Astrocyte of the hippocampus (primary cell): ENCODE measurements around the gene SCN5A.

Source experiments
- DNase-seq: peaks from one replicate; pipeline ENCODE4 v3.0.0; 2011; ENCODE audit warnings: low read depth, low spot score

The SCN5A gene

DNA sequence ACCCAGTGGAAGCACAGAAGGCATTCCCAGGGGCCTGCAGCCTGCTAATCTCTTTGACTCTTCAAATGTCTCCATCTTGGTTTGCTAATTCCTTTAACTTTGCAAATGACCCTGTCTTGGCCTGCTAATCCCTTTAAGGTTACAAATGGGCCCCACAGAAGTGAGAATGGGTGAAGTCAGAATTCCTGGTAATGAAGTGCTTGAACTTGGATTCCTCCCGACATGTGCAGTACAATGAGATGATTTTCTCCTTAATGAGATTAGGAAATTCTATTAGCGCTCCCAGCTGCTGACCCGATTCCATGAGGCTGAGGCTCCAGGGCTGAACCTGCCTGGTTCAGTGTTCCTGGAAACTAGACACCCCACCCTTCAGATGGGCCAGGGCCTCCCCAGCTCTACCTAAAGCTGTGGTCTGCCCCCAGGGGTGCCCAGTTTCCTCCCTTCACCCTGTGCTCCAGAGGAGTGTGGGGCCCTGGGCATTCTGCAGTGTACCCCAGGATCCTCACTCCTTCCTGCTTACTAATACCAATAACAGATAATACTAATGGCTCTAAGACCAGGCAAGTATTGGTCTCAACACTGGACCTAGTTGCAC is 47.4 kb downstream of the SCN5A start:
- DNase-seq = no peak

DNA sequence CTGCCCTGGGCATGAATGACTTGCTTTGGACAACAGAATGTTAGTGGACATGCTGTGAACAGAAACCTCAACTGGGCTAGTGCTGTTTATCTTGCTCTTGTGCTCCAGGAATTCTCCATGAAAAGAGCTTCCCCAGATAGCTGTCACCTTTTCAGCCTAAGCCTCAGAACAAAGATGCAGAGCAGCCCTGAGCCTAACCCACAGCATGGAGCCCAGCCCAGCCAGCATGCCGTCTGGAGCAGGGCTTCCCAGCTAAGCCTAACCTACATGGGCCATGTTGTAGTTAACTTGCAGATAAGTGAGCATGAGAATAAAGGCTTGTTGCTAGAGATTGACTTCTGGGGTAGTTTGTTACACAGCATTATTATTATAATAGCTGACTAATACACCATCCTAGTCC is 48.9 kb downstream of the SCN5A start:
- DNase-seq = no peak

DNA sequence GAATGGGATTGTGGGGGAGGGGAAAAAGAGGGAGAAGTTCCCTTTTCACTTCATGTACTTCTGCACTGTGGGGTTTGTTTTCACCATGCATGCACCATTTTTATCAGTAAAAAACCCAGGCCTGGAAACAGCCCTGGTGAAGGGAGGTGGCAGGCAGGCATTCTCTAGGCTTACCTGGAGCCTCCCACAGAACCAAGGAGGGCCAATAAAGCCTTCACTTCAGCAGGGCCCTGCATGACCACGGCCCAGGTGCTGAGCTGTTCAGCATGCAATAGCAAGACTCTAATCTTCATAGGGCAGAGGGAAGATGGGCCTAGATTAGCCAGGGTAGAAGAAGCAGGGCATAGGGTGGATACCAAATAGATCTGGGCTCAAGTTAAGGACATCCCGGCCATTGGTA is 49.6 kb downstream of the SCN5A start:
- DNase-seq = no peak

DNA sequence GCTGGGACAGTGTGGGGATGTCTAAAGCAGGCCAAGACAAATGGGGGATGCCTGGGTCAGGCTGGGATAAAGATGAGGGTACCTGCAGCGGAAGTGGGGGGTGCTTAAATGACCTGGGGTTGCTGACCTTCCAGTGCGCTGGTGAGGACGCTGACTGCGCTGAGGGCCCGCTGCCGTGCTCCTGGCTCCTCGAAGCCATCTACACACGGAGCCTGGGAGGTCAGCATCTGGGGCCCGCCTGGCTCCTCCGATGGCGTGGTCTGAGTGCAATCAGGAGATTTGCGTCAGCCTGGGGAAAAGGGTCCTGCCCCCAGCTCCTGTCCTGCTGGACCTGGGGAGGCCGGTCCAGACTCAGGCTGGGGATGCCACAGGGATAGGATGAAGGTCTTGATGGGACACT is 50.7 kb downstream of the SCN5A start:
- DNase-seq = no peak

DNA sequence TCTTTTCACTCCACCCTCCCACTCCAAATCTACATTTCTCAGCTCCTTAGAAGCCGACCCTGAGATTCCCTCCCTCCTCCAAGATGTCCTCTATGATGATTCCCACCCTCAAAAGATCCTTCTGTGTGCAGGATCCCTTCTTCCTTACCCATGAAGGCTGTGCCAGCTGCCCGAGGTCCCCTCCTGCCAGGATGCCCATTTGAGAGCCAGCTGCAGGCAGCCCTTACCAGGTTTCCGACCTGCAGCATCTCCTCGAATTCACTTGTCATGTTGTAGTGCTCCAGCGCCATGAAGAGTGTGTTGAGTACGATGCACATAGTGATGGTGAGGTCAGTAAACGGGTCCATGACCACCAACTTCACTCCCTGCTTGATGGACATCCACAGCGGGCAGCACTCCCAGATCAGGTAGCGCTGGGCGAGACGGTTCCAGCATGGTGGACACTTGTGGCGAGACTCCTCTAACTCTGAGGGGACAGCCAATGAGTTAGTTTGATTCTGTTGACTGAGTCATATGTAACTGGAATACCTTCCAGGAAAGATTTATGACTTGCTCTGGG is 51.9 kb downstream of the SCN5A start:
- no peak for DNase-seq

DNA sequence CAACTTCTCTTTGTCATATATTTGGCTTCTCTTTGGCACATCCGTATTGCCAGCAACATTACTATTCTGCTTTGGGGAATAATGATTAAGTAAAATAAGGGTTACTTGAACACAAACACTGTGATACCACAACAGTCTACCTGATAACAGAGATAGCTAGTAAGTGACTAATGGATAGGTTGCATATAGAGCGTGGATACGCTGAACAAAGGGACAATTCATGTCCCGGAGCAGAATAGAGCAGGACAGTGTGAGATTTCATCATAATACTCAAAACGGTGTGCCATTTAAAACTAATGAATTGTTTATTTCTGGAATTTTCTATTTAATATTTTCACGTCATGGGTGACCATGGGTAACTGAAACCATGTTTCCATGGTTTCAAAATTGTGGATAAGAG is 54.1 kb downstream of the SCN5A start:
- DNase-seq = no peak

DNA sequence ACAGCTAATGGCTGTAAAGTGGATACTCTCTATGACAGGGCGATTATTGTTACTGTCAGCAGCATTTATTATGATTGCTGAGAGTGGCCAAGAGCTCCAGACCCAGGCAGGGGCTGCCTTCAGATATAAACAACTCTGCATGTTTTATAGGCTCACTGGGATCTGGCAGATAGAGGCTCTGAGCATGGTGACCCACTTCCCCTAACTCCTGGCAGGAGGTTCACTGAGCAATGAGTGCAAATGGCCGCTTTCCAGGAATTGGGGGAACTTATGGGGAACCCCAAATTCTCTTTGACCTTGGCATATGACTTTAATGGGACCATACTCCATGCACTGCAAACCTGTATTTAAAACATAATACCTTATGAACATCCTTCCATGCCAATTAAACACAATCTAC is 59.0 kb downstream of the SCN5A start:
- DNase-seq = no peak

DNA sequence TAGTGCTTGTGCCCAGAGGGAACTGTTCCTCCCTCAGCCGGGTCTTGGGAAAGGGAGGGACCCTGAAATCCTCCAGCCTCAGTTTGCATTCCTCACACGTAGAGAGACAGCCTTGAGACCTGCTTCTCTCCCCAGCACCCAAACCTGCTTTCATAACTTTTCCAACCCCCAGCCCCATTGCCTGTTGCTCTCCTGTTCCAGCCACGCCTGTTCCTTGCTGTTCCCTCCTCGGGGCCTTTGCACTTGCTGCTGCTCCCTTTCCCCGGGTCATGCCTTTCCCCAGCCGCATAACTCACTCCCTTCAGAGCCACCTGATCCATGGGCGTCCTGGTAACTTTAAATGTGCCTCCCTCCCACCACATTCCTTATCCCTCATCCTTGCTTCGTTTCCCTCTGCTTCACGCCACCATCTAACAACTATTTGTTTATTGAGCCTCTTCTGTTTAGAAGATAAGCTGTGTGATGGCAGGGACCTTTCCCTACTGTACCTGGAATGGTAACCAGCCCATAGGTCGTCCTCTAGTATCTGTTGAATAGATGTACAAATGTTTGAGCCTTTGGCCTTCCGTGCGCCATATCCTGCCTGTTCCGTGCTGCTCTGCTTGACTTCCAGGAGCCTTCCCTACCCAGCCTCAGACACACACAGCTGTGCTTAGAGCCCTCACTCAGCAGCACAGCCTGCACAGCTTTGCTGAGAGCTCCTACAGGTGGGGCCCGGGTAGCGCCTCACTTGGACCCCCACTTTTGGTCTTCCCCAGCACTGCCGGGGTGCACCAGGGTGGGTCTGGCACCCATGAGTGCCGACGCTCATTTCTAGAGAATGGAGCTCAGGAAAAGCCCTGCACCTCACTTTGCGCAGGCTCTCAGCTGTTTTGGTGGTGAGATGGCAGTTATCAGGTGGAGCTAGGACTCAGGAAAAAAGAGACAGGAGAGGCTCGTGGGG is 60.2 kb downstream of the SCN5A start:
- DNase-seq = no peak

DNA sequence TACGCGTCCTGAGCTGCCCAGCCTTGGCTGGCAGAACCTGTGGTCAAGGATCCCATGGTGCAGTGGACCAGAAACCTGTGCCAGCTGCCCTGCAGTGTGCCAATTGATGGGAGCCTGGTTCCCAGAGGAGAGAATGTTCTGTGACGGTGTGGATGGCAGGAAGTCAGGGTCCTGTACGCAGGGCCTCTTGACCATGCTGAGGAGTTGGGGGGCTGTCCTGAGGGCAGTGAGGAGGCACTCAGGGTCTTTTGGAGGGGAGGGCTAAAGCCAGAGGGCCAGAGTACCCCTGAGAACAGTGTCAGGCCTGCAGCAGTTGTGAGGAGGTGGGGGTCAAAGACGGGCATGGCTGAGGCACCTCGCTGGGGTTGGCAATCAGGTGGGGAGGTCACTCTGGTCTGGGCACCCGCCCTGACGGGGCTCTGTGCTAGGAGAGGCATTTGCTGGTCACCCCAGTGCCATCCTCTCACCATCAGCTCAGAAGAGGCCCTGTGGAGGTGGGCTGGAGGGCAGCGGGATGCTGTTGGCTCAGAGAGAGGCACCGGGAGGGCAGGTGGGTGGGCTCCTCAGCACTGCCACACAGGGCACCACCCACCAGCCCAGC is 61.0 kb downstream of the SCN5A start:
- no peak for DNase-seq

DNA sequence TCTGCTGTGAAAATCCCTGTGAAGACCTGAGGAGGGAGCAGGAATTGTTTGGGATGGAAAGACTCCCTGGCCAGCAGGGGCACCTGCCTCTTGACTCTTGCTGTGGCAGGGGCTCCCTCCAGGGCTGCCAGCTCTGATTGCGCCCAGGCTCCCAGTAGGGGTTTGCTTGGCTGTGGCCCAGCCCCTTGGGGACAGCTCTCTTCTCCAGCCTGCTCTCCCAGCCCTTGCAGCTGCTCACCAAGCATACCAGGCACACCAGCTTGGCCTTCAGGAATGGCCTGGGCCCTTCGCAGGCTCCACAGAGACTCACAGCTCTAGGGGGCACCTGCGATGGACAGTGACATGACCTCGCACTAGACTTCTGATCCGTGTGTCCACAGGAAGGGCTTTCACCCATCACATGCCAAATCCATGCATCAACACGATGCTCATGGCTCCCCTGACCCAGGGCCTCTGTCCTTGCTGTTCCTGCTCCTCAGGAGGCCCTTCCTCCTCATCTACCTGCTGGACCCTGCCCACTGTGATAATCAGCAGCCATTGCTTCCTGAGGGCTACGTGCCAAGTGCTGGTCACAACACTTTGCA is 61.8 kb downstream of the SCN5A start:
- no peak for DNase-seq

DNA sequence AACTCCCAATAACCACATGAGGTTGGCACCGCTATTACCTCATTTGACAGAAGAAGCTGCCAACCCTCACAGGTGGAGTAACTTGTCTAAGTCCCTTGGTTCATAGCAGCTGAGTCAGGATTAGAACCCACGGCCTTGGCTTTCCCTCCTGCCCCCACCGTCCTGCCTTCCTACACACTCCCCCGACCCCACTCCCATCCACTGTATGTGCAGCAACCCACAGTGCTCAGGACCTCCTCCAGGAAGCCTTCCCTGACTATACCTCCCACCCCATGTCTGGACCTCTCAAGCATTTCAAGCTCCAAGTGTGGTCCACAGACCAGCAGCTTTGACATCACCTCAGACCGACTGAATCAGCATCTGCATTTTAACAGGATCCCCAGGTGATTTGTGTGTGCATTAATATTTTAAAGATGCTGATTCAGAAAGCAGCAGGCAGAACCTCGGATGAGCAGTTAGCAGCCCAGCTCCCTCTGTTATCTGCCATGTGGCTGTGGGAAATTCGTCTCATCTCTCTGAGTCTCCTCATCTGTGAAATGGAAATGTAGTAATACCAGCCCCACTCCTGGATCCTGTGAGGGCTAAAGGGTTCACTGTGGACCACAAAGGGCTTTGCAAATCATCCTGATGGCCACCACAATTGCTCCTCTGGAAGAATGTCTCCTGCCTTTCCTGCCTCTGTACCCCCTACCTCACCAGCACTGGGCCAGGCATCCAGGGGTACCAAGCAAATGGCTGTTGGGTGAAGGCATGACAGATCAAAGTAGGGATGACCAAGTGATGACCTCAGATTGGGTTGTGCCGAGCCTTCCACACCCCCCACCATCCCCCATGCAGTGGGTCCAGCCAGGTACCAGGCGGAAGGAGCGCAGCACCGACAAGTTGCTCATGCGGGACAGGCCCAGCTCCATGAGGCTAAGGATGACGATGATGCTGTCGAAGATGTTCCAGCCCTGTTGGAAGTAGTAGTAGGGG is 62.7 kb downstream of the SCN5A start:
- DNase-seq = no peak

DNA sequence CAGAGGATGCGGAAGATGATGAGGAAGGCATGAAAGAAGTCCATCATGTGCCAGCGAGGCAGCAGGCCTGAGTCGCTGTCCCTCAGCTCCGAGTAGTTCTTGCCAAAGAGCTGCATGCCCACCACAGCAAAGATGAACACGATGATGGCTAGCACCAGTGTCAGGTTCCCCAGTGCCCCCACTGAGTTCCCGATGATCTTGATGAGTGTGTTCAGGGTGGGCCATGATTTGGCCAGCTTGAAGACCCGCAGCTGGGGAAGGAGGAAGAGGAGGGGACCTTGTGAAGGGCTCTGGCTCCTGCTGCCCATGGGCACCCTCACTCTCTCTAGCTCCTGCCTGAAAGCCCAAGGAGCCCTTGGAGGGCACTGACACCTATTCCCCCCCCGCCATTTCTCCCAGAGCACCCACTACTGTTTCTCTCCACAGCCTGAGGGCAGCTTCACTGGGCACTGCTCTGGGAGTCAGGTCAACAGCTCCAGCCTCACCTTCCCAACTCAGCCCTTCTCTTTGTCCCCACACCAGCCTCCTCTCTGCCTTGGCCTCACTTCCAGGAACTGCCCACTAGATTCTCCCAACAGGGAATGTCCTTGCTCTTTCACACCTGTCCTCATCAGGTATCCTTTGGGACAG is 63.6 kb downstream of the SCN5A start:
- no peak for DNase-seq

DNA sequence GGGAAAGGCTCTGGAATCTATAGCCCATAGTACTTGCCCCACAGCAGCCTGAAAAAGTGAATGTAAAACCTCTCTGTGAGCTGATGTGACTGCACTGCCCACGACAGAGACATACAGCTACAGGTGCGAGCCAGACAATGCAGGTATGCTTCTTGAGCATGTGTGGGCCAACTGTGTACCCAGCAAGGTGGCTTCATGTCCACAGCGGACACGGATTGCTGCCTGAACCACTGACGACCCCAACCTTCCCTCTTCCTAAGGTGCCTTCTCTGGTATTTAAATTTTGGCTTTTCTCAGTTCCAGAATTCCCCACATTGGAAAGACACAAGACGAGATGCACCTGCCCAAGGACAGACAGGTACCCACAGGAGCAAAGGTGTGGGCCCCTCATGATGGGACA is 65.8 kb downstream of the SCN5A start:
- no peak for DNase-seq

DNA sequence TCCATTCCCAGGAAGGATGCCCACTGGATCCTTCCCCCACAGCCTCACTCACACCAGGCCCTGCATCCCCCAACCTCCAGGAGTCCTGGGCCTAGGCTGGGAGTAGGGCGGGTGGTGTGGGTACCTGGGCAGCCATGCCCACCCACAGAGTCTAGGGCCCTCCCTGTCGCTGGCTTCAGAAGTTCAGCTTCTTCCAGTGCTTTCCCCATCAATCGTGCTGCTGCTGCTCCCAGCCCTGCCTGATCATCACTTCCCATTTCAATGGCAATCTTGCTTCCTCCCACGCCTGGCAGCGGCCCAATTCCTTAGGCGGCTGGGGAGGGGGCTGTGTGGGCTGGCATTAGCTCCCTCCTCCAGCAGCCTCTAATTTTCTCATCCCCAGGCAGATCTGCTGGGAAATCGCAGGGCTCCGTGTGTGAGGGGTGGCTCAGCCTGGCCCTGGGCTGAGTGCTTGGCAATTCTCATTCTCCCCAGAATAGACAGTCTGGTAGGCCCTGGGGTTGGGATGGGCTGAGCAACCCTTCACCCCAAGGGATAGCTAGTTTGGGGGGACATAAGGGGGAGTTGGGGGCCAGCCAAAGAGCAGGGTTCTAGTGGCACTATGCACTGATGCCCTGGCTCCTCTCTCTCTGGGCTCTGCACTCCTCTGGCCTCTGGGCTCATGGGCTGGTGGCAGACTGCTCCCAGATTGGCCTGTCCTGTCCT is 66.4 kb downstream of the SCN5A start:
- peak; percentile 20 for DNase-seq

DNA sequence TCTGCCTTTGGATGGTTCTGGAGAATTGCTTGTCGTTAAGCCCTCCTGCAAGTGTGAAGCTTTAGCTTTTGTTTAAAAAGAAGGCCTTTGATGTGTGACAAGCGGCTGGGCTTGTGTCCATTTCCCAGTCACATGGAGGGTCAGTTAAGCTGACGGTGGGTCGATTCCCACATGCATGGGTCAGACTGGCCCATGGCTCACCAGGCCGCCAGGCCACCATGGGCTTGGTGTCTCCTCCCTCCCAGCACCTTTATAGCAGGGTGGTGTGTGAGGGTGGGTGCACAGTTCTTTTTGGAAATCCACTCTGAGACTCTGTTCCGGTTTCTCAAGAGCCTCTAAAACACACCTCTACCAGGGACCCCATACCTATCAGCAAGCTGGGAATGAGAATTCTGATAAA is 67.2 kb downstream of the SCN5A start:
- no peak for DNase-seq

DNA sequence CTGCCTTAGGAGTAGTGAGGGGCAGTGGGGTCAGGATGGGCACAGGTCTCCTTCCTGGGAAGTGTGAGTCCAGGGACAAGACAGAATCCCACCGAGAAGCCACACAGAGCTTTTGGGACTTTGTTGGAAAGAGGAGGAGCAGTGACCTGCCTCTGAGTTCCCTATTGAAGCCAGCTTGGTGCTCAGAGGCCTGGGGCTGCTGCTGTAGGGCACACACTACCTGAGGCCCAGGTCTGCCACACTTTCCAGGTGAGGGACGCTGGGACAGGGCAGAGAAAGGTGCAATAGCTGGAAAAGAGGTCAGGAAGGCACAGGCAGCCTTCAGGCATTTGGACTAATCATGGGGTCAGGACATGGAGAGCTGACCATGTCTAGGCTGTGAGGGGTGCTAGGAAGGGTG is 67.7 kb downstream of the SCN5A start:
- DNase-seq = no peak

DNA sequence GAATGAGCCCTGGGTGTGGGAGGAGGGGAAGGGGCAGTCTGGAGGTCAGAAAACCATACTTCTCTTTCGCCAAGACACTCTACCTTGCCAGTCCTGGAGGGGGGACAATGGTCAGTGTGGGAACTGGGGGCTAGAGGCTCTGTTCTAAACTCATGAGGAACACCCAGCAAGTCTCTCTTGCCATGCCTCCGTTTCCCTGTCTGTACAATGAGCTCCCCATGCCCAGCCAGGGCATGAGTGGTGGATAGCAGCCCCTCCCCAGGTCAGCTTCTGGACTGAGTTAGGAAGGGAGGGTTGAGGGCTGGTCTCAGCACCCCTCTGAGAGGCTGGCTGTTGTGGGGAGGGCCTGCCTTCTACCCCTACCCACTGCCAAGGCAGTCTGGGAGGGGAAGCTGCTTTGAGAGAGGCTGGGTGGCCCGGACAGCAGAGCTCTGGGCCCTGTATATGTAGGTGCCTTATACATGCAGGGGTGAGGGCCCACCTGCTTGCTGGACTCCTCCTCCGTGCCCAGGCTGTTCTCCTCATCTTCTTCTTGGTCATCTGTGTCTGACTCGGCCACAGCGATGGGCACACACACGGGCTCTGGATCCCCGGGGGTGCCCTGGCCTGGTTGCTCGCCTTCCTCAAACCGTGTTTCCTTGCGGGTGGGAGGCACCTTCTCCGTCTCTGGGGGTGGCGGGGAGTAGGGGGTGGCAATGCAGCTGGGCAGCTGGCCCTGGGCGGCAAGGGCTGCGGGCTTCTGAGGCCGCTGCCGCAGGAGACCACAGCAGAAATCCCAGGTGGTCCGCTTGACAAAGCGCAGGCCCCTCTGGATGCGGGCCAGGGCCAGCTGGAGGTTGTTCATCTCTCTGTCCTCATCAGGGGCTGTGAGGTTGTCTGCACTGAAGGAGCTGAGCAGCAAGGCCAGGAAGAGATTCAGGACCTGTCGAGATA is 68.8 kb downstream of the SCN5A start:
- DNase-seq = no peak

DNA sequence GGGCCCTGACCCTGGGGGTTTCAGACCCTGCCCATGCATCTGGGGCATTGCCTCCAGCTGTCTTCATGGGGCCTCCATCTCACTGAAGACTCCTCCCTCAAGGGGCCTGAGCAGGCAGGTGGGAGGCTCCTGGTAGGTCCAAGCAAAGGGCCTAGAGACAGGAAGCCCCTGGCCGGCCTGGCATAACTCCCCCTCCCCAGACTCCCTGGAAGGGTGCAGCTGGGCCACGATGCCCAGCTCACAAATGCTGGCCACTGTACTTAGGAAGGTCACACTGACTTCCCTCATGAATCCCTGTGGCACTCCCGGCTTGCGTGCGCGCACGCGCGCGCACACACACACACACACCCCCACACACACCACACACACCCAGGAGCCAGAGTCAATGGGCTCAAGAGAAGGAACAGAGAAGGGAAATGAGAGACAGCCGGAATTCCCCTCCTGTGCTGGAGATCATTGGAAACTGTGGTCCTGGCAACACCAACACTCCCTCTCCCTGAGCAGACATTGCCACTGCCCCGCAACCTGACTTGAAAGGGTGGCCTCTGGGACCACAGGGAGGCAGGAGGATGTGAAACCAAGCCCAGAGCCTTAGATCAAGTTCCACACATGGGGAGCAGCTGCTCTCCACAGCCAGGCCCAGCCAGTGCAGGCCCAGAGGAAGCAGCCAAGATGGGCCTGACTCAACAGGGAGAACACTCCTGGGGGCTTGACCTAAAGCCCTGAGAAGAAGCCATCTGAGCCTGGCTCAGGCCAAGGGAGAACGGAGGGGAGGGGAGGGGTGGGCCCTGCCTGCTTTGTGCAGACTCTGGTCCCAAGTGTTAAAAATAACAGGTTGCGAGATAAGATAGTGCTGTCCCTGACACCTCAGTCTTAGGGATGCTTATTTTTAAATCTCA is 69.7 kb downstream of the SCN5A start:
- DNase-seq = peak; percentile 21
